Heart left ventricle (tissue), 13 donors: ENCODE results near the gene RYR3.

Experiments used
- POLR2A ChIP-seq, 2 donors: fragments of 450-650 bp; IDR thresholded peaks; one replicate each; pipeline ENCODE4 v1.6.1; 2017; ENCODE audit warnings: antibody characterized with exemption in 2 of 2, mild to moderate bottlenecking in 2 of 2, moderate library complexity in 2 of 2
- TF ChIP-seq, protein P1 (sequence below), 12 donors: fragments of 200-600 bp; sonication (generic) in 4 of 12; IDR thresholded peaks; one replicate each; pipeline versions ENCODE4 v1.5.0 to v1.8.0; 2018 to 2022; ENCODE audit warnings: antibody characterized with exemption in 12 of 12, mild to moderate bottlenecking in 5 of 12
- donor health status: ischemic (EF 13 %, LVEDD 7.1; RV severe dilation, severe dysfunction).
- donor health status: DM: no; HTN: yes; CAD: no.
- donor health status: DM: no; HTN: no; CAD: no.
- donor health status: ischemic (EF 25% LVEDD 6.9; RV normal size, moderate dysfunction).
- donor health status: ischemic (EF 25% LVEDD 5.7; RV mildly dilated, moderate dysfunction).
- donor health status: ischemic (EF 35%, LVEDD 5.7; RV mildly dilated, moderate dysfunction).
- donor health status: nonischemic (EF 11% LVEDD 7.7; RV severe dilation, severe dysfunction).
- donor health status: DM: yes; HTN: yes; CAD: no.
- donor health status: PGD.
- donor health status: ischemic (EF 29% LVEDD 5.4; RV normal size, mild dysfunction).
- donor health status: nonischemic (EF 23%, LVEDD 6.1; RV moderate dilation, normal function).

DNA sequence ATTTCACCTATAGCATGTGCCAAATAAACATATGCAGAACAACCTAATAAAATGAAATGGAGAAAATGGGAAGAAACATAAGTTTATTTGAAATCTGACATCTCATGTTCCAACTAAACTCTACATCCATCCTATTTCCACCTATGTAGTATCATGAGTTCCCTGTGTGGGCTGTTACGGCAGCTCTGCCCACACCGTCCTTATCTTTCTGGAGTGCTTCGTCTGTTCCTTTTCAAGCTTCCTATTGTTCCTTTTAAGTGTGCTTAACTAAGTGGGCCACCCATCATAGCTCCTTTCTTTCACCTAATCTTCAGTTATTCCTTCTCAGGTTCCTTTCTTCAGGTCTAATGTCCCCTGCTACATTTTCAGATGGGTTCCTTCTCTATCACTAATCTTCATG lies 17.3 kb downstream of the RYR3 start:
- TF ChIP-seq, protein P1, sequence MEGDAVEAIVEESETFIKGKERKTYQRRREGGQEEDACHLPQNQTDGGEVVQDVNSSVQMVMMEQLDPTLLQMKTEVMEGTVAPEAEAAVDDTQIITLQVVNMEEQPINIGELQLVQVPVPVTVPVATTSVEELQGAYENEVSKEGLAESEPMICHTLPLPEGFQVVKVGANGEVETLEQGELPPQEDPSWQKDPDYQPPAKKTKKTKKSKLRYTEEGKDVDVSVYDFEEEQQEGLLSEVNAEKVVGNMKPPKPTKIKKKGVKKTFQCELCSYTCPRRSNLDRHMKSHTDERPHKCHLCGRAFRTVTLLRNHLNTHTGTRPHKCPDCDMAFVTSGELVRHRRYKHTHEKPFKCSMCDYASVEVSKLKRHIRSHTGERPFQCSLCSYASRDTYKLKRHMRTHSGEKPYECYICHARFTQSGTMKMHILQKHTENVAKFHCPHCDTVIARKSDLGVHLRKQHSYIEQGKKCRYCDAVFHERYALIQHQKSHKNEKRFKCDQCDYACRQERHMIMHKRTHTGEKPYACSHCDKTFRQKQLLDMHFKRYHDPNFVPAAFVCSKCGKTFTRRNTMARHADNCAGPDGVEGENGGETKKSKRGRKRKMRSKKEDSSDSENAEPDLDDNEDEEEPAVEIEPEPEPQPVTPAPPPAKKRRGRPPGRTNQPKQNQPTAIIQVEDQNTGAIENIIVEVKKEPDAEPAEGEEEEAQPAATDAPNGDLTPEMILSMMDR (IDR thresholded peaks at IDR 0.05): no peak
- no peak for TF ChIP-seq POLR2A (IDR thresholded peaks at IDR 0.05)
